ENCODE results near the gene FBLL1. TPM values are rescaled to one million over a fixed set of nuclear protein-coding genes. Genes with fewer than 3 reads are reported as not detected.
A peak's percentile ranks its signal among the peaks of the same experiment; 100 is the strongest.

The FBLL1 gene
- polyA plus RNA-seq, 1 of the 3 experiments (the other 2 are of a cell fraction), result 4.4 TPM

DNA sequence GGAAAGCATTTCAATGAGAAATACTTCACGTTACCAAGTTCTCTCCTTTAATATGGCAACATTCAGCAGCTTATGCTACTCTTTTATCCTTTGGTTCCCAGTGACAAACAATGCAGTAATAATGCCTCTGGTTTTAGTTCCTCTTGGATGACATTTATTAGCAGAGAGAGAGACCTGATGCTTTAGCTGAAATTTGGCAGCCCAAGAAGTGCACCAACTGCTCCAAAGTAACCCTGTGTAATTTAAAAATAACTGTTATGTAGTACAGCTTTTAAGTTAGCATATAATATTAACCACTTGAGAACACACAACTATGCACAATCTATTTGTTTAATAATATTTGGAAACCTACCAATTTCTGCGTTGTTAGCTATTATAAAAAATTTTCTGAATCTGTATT is 28.3 kb downstream of the FBLL1 start (continued):
- TF ChIP-seq, protein P1, sequence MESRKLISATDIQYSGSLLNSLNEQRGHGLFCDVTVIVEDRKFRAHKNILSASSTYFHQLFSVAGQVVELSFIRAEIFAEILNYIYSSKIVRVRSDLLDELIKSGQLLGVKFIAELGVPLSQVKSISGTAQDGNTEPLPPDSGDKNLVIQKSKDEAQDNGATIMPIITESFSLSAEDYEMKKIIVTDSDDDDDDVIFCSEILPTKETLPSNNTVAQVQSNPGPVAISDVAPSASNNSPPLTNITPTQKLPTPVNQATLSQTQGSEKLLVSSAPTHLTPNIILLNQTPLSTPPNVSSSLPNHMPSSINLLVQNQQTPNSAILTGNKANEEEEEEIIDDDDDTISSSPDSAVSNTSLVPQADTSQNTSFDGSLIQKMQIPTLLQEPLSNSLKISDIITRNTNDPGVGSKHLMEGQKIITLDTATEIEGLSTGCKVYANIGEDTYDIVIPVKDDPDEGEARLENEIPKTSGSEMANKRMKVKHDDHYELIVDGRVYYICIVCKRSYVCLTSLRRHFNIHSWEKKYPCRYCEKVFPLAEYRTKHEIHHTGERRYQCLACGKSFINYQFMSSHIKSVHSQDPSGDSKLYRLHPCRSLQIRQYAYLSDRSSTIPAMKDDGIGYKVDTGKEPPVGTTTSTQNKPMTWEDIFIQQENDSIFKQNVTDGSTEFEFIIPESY (IDR thresholded peaks at IDR 0.05; ENCODE audit: borderline replicate concordance, low read depth), result no peak
- TF ChIP-seq, protein P2, sequence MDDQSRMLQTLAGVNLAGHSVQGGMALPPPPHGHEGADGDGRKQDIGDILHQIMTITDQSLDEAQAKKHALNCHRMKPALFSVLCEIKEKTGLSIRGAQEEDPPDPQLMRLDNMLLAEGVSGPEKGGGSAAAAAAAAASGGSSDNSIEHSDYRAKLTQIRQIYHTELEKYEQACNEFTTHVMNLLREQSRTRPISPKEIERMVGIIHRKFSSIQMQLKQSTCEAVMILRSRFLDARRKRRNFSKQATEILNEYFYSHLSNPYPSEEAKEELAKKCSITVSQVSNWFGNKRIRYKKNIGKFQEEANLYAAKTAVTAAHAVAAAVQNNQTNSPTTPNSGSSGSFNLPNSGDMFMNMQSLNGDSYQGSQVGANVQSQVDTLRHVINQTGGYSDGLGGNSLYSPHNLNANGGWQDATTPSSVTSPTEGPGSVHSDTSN (IDR thresholded peaks at IDR 0.05), result no peak

DNA sequence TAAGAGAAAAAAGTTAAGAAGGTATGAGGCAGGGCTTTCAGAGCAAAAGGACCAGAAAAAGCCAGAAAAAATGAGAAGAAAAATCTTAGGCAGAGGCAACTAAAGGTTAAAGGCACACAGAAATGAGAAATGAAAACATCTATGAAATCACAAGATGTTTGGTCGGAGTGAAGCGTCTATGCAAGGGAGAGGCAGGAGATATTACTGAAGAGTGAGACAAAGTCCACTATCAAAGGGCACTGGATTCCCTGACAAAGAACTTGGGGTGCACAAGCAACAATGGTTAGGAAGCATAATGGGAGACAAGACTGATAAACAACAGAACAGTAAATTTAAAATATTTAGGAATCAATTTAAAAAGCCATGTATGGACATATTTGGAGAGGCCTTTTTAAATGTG is 33.2 kb downstream of the FBLL1 start:
- H3K79me2 ChIP-seq (ENCODE audit: insufficient read depth), result peaks cover 33% of the 10 kb centered on the region
- WGBS (ENCODE audit: low lambda C conversion rate), result 86% methylated on average over 2 of the region's 2 CpGs
- H4K20me1 ChIP-seq (ENCODE audit: insufficient read depth), result peaks cover 12% of the 10 kb centered on the region
- peaks cover 0 to 8% of the 10 kb centered on the region in 2 experiments; a peak in 2 of 4 replicates for H3K4me1 ChIP-seq (ENCODE audit: control insufficient read depth in 1 of 2, insufficient read depth in 2 of 2, low read depth in 1 of 2, low read length in 1 of 2)
- POLR2A ChIA-PET, result no interaction called here
- no peak overlapping the region for H3K9ac ChIP-seq
- peaks cover 14% of the 10 kb centered on the region for H3F3A ChIP-seq (replicated peaks; ENCODE audit: insufficient read depth)
- H3K27ac ChIP-seq (ENCODE audit: low read depth in 2 of 2, low read length in 1 of 2), result peak overlapping the region in 1 of 2 experiments; percentile 40; a peak in 1 of 4 replicates
- peaks cover 56 to 84% of the 10 kb centered on the region in 2 experiments for H3K36me3 ChIP-seq (replicated peaks in 1 of 2; ENCODE audit: control insufficient read depth in 1 of 2, insufficient read depth in 2 of 2, low read length in 1 of 2)
- H3K4me3 ChIP-seq (ENCODE audit: low read depth in 2 of 2, low read length in 1 of 2), result no peak overlapping the region
- no peaks in the 10 kb centered on the region for H3K9me2 ChIP-seq
- no peak overlapping the region for H2AFZ ChIP-seq (ENCODE audit: low read depth)
- no peak for DNase-seq
- no peaks in the 10 kb centered on the region for H3K9me3 ChIP-seq
- no peaks in the 10 kb centered on the region for H3K27me3 ChIP-seq (ENCODE audit: insufficient read depth)
- no peak overlapping the region for H3K4me2 ChIP-seq
- CTCF ChIA-PET, result no interaction called here
- TF ChIP-seq, protein P1 (IDR thresholded peaks at IDR 0.05; ENCODE audit: borderline replicate concordance, low read depth), result no peak
- TF ChIP-seq, protein P3, sequence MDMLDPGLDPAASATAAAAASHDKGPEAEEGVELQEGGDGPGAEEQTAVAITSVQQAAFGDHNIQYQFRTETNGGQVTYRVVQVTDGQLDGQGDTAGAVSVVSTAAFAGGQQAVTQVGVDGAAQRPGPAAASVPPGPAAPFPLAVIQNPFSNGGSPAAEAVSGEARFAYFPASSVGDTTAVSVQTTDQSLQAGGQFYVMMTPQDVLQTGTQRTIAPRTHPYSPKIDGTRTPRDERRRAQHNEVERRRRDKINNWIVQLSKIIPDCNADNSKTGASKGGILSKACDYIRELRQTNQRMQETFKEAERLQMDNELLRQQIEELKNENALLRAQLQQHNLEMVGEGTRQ (IDR thresholded peaks at IDR 0.05; ENCODE audit: borderline replicate concordance, low read depth, low read length), result no peak
- TF ChIP-seq, protein P4, sequence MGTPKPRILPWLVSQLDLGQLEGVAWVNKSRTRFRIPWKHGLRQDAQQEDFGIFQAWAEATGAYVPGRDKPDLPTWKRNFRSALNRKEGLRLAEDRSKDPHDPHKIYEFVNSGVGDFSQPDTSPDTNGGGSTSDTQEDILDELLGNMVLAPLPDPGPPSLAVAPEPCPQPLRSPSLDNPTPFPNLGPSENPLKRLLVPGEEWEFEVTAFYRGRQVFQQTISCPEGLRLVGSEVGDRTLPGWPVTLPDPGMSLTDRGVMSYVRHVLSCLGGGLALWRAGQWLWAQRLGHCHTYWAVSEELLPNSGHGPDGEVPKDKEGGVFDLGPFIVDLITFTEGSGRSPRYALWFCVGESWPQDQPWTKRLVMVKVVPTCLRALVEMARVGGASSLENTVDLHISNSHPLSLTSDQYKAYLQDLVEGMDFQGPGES (IDR thresholded peaks at IDR 0.05; ENCODE audit: low read depth, low read length), result no peak
- TF ChIP-seq JUND (IDR thresholded peaks at IDR 0.05), result no peak
- TF ChIP-seq, protein P2 (IDR thresholded peaks at IDR 0.05), result no peak
- no peak for TF ChIP-seq FOXJ3 (CRISPR knock-in tag; IDR thresholded peaks at IDR 0.05)
- TF ChIP-seq, protein P5, sequence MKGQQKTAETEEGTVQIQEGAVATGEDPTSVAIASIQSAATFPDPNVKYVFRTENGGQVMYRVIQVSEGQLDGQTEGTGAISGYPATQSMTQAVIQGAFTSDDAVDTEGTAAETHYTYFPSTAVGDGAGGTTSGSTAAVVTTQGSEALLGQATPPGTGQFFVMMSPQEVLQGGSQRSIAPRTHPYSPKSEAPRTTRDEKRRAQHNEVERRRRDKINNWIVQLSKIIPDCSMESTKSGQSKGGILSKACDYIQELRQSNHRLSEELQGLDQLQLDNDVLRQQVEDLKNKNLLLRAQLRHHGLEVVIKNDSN (IDR thresholded peaks at IDR 0.05; ENCODE audit: borderline replicate concordance, low read depth), result no peak

Data from SK-N-SH (cell line).